K562 (cell line): ENCODE data around the gene MYH9. TPM values are rescaled to one million over a fixed set of nuclear protein-coding genes. Genes with fewer than 3 reads are reported as not detected.

Source experiments
- ARID3A ChIP-seq: IDR thresholded peaks from 2 replicates; pipeline ENCODE4 v1.6.1; 2012; ENCODE audit warnings: low read depth, low read length, improper control_type of control experiment, borderline replicate concordance
- BRD9 ChIP-seq: fragments of 450-650 bp; IDR thresholded peaks from 2 replicates; pipeline ENCODE4 v1.6.1; 2018; ENCODE audit warnings: low read depth; ENCODE audit not compliant: partially characterized antibody
- DACH1 ChIP-seq: fragments of 450-650 bp; IDR thresholded peaks from 2 replicates; pipeline ENCODE4 v1.6.1; 2018; ENCODE audit not compliant: partially characterized antibody
- ELF2 ChIP-seq: fragments of 250-450 bp; sonication (Bioruptor Pico); IDR thresholded peaks from 2 replicates; pipeline ENCODE4 v1.5.0; 2021; ENCODE audit warnings: mild to moderate bottlenecking
- FOXA1 ChIP-seq: fragments of 450-650 bp; IDR thresholded peaks from 2 replicates; pipeline ENCODE4 v1.6.1; 2016; ENCODE audit warnings: mild to moderate bottlenecking, borderline replicate concordance
- FOXK2 ChIP-seq, 2 experiments: fragments of 450-650 bp; IDR thresholded peaks in 1 of 2; conservative IDR thresholded peaks in 1 of 2; 2 replicates each; pipeline ENCODE4 v1.6.1; 2016; ENCODE audit warnings: low read depth in 2 of 2, mild to moderate bottlenecking in 1 of 2
- GABPA ChIP-seq: fragments of 200-800 bp; sonication (Bioruptor generic); conservative IDR thresholded peaks from 2 replicates; pipeline ENCODE4 v1.6.1; 2016; ENCODE audit warnings: low read depth, missing genetic modification characterization, missing compliant biosample characterization
- GTF2E2 ChIP-seq: fragments of 200-800 bp; sonication (Bioruptor generic); IDR thresholded peaks from 2 replicates; pipeline ENCODE4 v1.6.1; 2016; ENCODE audit warnings: missing genetic modification characterization, missing compliant biosample characterization
- HIVEP1 ChIP-seq: fragments of 250-450 bp; sonication (Bioruptor Pico); IDR thresholded peaks from 2 replicates; pipeline ENCODE4 v1.4.0; 2020; ENCODE audit warnings: mild to moderate bottlenecking
- ILK ChIP-seq: fragments of 450-650 bp; IDR thresholded peaks from 2 replicates; pipeline ENCODE4 v1.6.1; 2016; ENCODE audit warnings: missing genetic modification characterization, low read depth, mild to moderate bottlenecking, missing compliant biosample characterization, moderate library complexity, borderline replicate concordance
- KDM1A ChIP-seq, 2 experiments: fragments of 450-650 bp; IDR thresholded peaks; 2 replicates each; pipeline ENCODE4 v1.6.1; 2016; ENCODE audit warnings: mild to moderate bottlenecking in 2 of 2
- KDM4B ChIP-seq, 2 experiments: fragments of 450-650 bp in 1 of 2; sonication (generic) in 1 of 2; IDR thresholded peaks; 2 replicates each; pipeline ENCODE4 v1.6.1; 2016 to 2017; ENCODE audit warnings: borderline replicate concordance in 2 of 2, antibody characterized with exemption in 1 of 2, low read depth in 1 of 2, mild to moderate bottlenecking in 1 of 2
- NCOR1 ChIP-seq: fragments of 450-650 bp; IDR thresholded peaks from 2 replicates; pipeline ENCODE4 v1.6.1; 2016; ENCODE audit warnings: mild to moderate bottlenecking, moderate library complexity
- POLR2AphosphoS5 ChIP-seq: IDR thresholded peaks from 2 replicates; pipeline ENCODE4 v1.6.1; 2011; ENCODE audit warnings: mild to moderate bottlenecking, low read depth, low read length, moderate library complexity; ENCODE audit not compliant: control insufficient read depth, insufficient read depth
- TCF3 ChIP-seq: sonication (generic); formaldehyde crosslinking; IDR thresholded peaks from 2 replicates; pipeline ENCODE4 v1.4.0; 2020; ENCODE audit warnings: mild to moderate bottlenecking, missing genetic modification reagents
- TSHZ1 ChIP-seq: fragments of 250-450 bp; sonication (Bioruptor Pico); IDR thresholded peaks from 2 replicates; pipeline ENCODE4 v1.4.0; 2020; ENCODE audit warnings: mild to moderate bottlenecking, moderate library complexity
- ZFP36 ChIP-seq: fragments of 150-350 bp; IDR thresholded peaks from 2 replicates; pipeline ENCODE4 v1.6.1; 2018; ENCODE audit warnings: low read length, low read depth; ENCODE audit not compliant: partially characterized antibody
- ZNF57 ChIP-seq: fragments of 450-650 bp; formaldehyde crosslinking; IDR thresholded peaks from 2 replicates; pipeline ENCODE4 v1.4.0; 2020; ENCODE audit warnings: mild to moderate bottlenecking, moderate library complexity
- polyA plus RNA-seq, 8 experiments: library from polyadenylated mRNA; depleted of rRNA in 4 of 8; stranded (reverse) in 5 of 8; unstranded in 3 of 8; fragments of >200 nt; fragmentation: Nextera tagmentation in 2 of 8; fragmentation: Illumina TruSeq in 1 of 8; extraction: Ambion mirVana in 2 of 8; extraction: Trizol in 1 of 8; gene quantifications; 2 replicates each; pipeline versions ENCODE4 v1.2.1 to v1.2.3, GENCODE V29; 2011 to 2014; ENCODE audit warnings: inconsistent platforms in 1 of 8, missing spikeins in 1 of 8
- total RNA-seq, 7 experiments: library from RNA; depleted of rRNA in 6 of 7; stranded (reverse); fragments of >200 nt in 6 of 7; fragmentation: Illumina TruSeq in 2 of 7; extraction: Trizol in 2 of 7; gene quantifications; 2 replicates each; pipeline versions ENCODE4 v1.2.1 to v1.2.3, GENCODE V29; 2011 to 2021; ENCODE audit warnings: low replicate concordance in 1 of 7
- TF ChIP-seq, protein P1 (sequence below): sonication (generic); formaldehyde crosslinking; IDR thresholded peaks from 2 replicates; pipeline ENCODE4 v1.8.0; 2022; ENCODE audit warnings: missing genetic modification reagents, mild to moderate bottlenecking, borderline replicate concordance

The MYH9 gene
- total and polyA plus RNA-seq, 9 of the 15 experiments (the other 6 are each of a cell fraction or from before 2014, with no cell fraction given) = 0.71 to 111 (median 24.6) TPM

DNA sequence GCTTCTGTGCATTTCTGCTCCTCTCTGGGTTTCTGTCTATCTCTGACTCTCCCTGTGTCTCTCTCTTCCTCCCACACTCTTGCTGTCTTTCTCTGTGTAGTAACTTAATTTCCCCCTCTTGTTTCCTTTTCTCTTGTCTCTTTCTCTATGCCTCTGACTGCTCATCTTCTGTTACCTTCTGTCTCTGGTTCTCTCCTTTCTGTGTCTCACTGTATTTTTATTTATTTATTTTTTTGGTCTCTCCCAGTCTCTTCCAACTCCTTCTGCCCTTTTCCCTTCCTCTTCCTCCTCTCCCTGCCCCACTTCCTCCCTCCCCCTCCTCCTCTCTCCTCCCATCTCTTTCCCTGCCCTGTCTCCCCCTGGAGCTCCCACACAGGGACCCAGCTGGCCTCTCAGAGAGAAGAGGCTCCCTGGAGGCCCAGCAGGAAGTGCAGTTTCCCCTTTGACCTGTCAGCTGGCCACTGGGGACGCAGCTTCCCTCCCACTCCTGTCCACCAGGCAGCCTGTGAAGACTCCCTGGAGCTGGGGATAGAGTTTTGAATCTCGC lies 38.3 kb upstream of the MYH9 start (continued):
- TF ChIP-seq BRD9 (no peak), FOXK2 (conservative IDR thresholded peaks at IDR 0.05 in 1 of 2, IDR thresholded peaks at IDR 0.05 in 1 of 2; ENCODE audit: low read depth in 2 of 2) (peak in 1 of 2 experiments; percentile 25; a peak in 1 of 4 replicates), GTF2E2 (no peak), FOXA1 (no peak), ZNF57 (CRISPR knock-in tag) (no peak), ILK (no peak), POLR2AphosphoS5 (no peak), GABPA (peak; percentile 71), KDM4B (IDR thresholded peaks at IDR 0.05; ENCODE audit: borderline replicate concordance in 2 of 2, low read depth in 1 of 2) (no peak), TSHZ1 (CRISPR knock-in tag) (no peak), HIVEP1 (CRISPR knock-in tag) (no peak), NCOR1 (no peak), KDM1A (IDR thresholded peaks at IDR 0.05) (no peak), ARID3A (no peak), DACH1 (peak; percentile 85), ELF2 (no peak), ZFP36 (no peak), TCF3 (CRISPR knock-in tag) (no peak)
- TF ChIP-seq, protein P1, sequence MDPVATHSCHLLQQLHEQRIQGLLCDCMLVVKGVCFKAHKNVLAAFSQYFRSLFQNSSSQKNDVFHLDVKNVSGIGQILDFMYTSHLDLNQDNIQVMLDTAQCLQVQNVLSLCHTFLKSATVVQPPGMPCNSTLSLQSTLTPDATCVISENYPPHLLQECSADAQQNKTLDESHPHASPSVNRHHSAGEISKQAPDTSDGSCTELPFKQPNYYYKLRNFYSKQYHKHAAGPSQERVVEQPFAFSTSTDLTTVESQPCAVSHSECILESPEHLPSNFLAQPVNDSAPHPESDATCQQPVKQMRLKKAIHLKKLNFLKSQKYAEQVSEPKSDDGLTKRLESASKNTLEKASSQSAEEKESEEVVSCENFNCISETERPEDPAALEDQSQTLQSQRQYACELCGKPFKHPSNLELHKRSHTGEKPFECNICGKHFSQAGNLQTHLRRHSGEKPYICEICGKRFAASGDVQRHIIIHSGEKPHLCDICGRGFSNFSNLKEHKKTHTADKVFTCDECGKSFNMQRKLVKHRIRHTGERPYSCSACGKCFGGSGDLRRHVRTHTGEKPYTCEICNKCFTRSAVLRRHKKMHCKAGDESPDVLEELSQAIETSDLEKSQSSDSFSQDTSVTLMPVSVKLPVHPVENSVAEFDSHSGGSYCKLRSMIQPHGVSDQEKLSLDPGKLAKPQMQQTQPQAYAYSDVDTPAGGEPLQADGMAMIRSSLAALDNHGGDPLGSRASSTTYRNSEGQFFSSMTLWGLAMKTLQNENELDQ = no peak
